Sigmoid colon (tissue), 4 donors: ENCODE results near the gene SERPINH1.

ENCODE experiments used
- EP300 ChIP-seq, 4 donors: sonication (generic); formaldehyde crosslinking; IDR thresholded peaks; one replicate each; pipeline ENCODE4 v1.6.1; 2017; ENCODE audit warnings: antibody characterized with exemption in 4 of 4
- POLR2A ChIP-seq, 2 donors: fragments of 450-650 bp; IDR thresholded peaks; one replicate each; pipeline ENCODE4 v1.6.1; 2016; ENCODE audit warnings: antibody characterized with exemption in 2 of 2, mild to moderate bottlenecking in 2 of 2, moderate library complexity in 2 of 2
- TF ChIP-seq, protein P1 (sequence below), 4 experiments: fragments of 450-650 bp in 3 of 4; fragments of 200-600 bp in 1 of 4; IDR thresholded peaks; one replicate each; pipeline ENCODE4 v1.5.1; 2016 to 2019; ENCODE audit warnings: antibody characterized with exemption in 4 of 4, mild to moderate bottlenecking in 3 of 4, moderate library complexity in 2 of 4

DNA sequence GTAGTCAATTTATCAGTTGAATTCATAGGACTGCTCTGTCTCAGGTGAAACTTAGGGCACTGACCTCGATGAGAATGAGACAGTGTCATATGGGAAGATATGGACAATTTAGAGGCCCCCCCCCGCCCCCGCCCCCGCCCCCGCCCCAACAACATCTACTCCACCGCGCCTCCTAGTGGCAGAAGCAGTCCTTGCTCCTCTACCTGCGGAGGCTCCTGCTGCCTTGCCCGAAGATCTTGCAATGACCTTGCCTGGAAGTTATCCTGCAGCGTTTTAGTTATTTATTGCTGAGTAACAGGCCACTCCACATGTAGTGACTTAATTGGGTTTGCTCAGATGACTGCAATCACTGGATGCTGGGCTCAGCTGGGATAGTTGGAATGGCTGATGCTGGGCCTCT is 15.2 kb downstream of the SERPINH1 start:
- TF ChIP-seq EP300 (IDR thresholded peaks at IDR 0.05) (no peak), POLR2A (IDR thresholded peaks at IDR 0.05) (no peak)
- TF ChIP-seq, protein P1, sequence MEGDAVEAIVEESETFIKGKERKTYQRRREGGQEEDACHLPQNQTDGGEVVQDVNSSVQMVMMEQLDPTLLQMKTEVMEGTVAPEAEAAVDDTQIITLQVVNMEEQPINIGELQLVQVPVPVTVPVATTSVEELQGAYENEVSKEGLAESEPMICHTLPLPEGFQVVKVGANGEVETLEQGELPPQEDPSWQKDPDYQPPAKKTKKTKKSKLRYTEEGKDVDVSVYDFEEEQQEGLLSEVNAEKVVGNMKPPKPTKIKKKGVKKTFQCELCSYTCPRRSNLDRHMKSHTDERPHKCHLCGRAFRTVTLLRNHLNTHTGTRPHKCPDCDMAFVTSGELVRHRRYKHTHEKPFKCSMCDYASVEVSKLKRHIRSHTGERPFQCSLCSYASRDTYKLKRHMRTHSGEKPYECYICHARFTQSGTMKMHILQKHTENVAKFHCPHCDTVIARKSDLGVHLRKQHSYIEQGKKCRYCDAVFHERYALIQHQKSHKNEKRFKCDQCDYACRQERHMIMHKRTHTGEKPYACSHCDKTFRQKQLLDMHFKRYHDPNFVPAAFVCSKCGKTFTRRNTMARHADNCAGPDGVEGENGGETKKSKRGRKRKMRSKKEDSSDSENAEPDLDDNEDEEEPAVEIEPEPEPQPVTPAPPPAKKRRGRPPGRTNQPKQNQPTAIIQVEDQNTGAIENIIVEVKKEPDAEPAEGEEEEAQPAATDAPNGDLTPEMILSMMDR (IDR thresholded peaks at IDR 0.05): peak in 2 of 4 experiments; percentile 45 to 83
